Measurements from ENCODE around the gene CMIP.

The CMIP gene

DNA sequence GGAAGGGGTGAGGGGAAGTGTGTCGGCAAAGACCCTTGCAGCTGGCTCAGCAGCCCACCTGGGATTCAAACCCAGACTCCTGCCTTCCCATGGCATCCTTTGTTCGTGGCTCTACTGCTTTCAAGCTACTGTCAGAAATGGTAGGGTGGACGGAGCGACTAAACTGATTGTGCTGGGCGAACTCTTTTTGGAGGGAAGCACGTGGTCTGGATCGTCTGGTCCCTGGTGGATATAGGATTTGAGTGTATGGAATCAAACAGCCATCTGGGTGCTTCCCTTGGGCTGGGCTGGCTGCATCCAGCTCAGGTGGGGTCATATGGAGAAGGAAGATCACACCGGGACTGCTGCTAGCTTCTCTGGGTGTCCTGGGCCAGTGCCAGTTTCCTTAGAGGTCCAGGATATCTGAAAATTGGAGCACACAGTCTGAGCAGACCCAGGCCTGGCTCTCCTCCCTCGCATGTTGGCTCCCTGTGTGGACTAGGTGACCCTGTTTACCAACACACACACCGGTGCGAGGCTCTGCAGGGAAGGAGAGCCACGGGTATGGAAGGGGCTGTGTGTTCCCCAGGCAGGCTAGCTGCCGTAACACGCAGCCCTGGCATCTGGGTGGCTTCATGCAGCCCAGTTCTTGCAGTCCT, 8.6 kb downstream of the CMIP start:
- DNase-seq (ENCODE audit: extremely low spot score): no peak
- POLR2A ChIA-PET: no interaction called here
- CTCF ChIA-PET: interaction anchor here (0.6 to 1.2 kb wide), 2 partner anchors 49 to 57 kb away, joined by 4 to 6 read pairs; no protein-coding TSS in a partner anchor
- TF ChIP-seq, protein P1, sequence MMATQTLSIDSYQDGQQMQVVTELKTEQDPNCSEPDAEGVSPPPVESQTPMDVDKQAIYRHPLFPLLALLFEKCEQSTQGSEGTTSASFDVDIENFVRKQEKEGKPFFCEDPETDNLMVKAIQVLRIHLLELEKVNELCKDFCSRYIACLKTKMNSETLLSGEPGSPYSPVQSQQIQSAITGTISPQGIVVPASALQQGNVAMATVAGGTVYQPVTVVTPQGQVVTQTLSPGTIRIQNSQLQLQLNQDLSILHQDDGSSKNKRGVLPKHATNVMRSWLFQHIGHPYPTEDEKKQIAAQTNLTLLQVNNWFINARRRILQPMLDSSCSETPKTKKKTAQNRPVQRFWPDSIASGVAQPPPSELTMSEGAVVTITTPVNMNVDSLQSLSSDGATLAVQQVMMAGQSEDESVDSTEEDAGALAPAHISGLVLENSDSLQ (IDR thresholded peaks at IDR 0.05): no peak
- TF ChIP-seq LEF1 (IDR thresholded peaks at IDR 0.05; ENCODE audit: borderline replicate concordance) (no peak), SP1 (IDR thresholded peaks at IDR 0.05) (no peak), TARDBP (IDR thresholded peaks at IDR 0.05) (no peak), NFRKB (IDR thresholded peaks at IDR 0.05) (no peak), FOXA1 (IDR thresholded peaks at IDR 0.05) (no peak), ELF4 (IDR thresholded peaks at IDR 0.05) (no peak), SUZ12 (IDR thresholded peaks at IDR 0.05) (no peak), HDGF (IDR thresholded peaks at IDR 0.05; ENCODE audit: borderline replicate concordance) (no peak), BHLHE40 (IDR thresholded peaks at IDR 0.05; ENCODE audit: borderline replicate concordance) (no peak), FOXK2 (IDR thresholded peaks at IDR 0.05) (no peak), CTBP1 (IDR thresholded peaks at IDR 0.05; ENCODE audit: borderline replicate concordance) (no peak), L3MBTL2 (conservative IDR thresholded peaks at IDR 0.05) (no peak), FOXM1 (IDR thresholded peaks at IDR 0.05; ENCODE audit: borderline replicate concordance) (no peak), ZNF384 (IDR thresholded peaks at IDR 0.05) (no peak), ARNT (IDR thresholded peaks at IDR 0.05) (no peak)

DNA sequence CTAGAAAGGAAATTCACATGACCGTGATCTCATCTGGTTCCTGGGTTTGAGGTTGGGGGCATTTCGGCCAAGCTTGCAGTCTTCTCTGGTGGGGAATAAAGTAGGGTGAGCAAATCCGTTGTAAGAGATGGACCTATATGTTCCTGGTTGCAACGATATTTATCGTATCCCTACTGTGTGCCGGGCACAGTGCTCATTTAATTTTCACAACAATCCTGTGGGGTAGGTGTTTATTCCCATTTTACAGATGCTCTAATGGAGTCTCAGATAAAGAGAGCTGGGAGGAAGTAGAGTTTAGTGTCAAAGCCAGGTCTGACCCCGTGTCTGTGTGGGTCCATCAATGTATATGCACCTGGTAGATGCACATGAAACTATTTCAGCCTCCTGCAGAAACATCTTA, 9.4 kb downstream of the CMIP start:
- TF ChIP-seq TARDBP (IDR thresholded peaks at IDR 0.05) (no peak), HDGF (IDR thresholded peaks at IDR 0.05; ENCODE audit: borderline replicate concordance) (no peak), ZNF384 (IDR thresholded peaks at IDR 0.05) (no peak), FOXA1 (IDR thresholded peaks at IDR 0.05) (no peak), NFRKB (IDR thresholded peaks at IDR 0.05) (no peak), SP1 (IDR thresholded peaks at IDR 0.05) (no peak), ARNT (IDR thresholded peaks at IDR 0.05) (no peak), ELF4 (IDR thresholded peaks at IDR 0.05) (no peak), L3MBTL2 (conservative IDR thresholded peaks at IDR 0.05) (no peak), FOXK2 (IDR thresholded peaks at IDR 0.05) (no peak), SUZ12 (IDR thresholded peaks at IDR 0.05) (no peak), BHLHE40 (IDR thresholded peaks at IDR 0.05; ENCODE audit: borderline replicate concordance) (no peak), CTBP1 (IDR thresholded peaks at IDR 0.05; ENCODE audit: borderline replicate concordance) (no peak), LEF1 (IDR thresholded peaks at IDR 0.05; ENCODE audit: borderline replicate concordance) (no peak)
- TF ChIP-seq, protein P1 (IDR thresholded peaks at IDR 0.05): no peak
- DNase-seq (ENCODE audit: extremely low spot score): no peak
- ChIA-PET POLR2A (no interaction called here), CTCF (interaction anchor here (1.2 kb wide), 1 partner anchor 50 kb away, joined by 4 read pairs; no protein-coding TSS in a partner anchor)

GRCh38 chr16:81455006-81455405, 10.4 kb downstream of the CMIP start:
- DNase-seq (ENCODE audit: extremely low spot score): no peak
- ChIA-PET POLR2A (no interaction called here), CTCF (no interaction called here)
- TF ChIP-seq TARDBP (IDR thresholded peaks at IDR 0.05) (no peak), SUZ12 (IDR thresholded peaks at IDR 0.05) (no peak), SP1 (IDR thresholded peaks at IDR 0.05) (no peak), ZNF384 (IDR thresholded peaks at IDR 0.05) (no peak), HDGF (IDR thresholded peaks at IDR 0.05; ENCODE audit: borderline replicate concordance) (no peak), CTBP1 (IDR thresholded peaks at IDR 0.05; ENCODE audit: borderline replicate concordance) (no peak), FOXA1 (IDR thresholded peaks at IDR 0.05) (no peak), LEF1 (IDR thresholded peaks at IDR 0.05; ENCODE audit: borderline replicate concordance) (no peak), BHLHE40 (IDR thresholded peaks at IDR 0.05; ENCODE audit: borderline replicate concordance) (no peak), L3MBTL2 (conservative IDR thresholded peaks at IDR 0.05) (no peak), NFRKB (IDR thresholded peaks at IDR 0.05) (no peak), ARNT (IDR thresholded peaks at IDR 0.05) (no peak), ELF4 (IDR thresholded peaks at IDR 0.05) (no peak), FOXK2 (IDR thresholded peaks at IDR 0.05) (no peak), FOXM1 (IDR thresholded peaks at IDR 0.05; ENCODE audit: borderline replicate concordance) (no peak)
- TF ChIP-seq, protein P1 (IDR thresholded peaks at IDR 0.05): no peak

DNA sequence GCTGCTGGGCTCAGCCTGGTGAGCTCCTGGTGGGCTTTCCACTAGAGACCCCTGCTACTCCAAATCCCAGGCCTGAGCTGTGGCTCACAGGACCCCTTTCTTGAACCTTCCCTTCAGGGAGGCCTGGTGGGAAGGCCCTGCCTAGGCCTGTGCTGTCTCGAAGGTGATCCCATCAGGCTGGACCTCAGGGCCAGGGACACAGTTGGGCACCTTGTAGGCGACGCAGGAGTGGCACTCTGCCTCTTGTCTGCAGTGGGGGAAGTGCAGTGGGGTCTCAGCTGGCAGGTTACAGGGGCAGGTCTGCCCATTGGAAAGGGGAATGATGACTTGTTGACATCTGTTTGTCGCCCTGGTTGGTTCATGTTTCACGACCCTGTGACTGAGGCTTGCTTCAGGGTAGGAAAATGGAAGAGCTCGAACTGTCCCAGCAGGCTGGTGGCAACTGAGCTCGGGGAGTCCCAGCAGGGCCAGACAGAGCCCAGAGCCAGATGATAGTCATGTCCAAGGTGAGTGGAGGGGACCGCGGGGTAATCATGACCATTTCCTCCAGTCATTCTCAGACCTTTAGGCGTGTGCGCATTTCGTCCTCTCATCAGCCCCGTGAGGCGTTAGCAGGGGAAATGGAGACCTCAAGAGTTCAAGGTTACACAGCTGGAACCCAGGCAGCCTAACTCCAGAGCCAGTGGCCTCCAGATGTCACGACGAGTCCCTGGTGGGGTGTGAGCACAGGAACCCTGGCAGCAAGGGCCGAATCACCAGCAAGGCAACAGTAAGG, 11.3 kb downstream of the CMIP start:
- TF ChIP-seq, protein P1 (IDR thresholded peaks at IDR 0.05): no peak
- TF ChIP-seq L3MBTL2 (conservative IDR thresholded peaks at IDR 0.05): no peak
- TF ChIP-seq CTBP1 (IDR thresholded peaks at IDR 0.05; ENCODE audit: borderline replicate concordance): no peak
- no peak for TF ChIP-seq BHLHE40 (IDR thresholded peaks at IDR 0.05; ENCODE audit: borderline replicate concordance)
- TF ChIP-seq FOXM1 (IDR thresholded peaks at IDR 0.05; ENCODE audit: borderline replicate concordance): no peak
- TF ChIP-seq ARNT (IDR thresholded peaks at IDR 0.05): no peak
- no peak for TF ChIP-seq ZNF384 (IDR thresholded peaks at IDR 0.05)
- DNase-seq (ENCODE audit: extremely low spot score): no peak
- ChIA-PET CTCF (no interaction called here), POLR2A (no interaction called here)
